H1 (cell line): ENCODE results near the gene DOK7. TPM values are rescaled to one million over a fixed set of nuclear protein-coding genes. Genes with fewer than 3 reads are reported as not detected.

Source experiments
- CTCF ChIA-PET: fragments of 300-600 bp; sonication (Branson Sonifier 250); formaldehyde crosslinking; loops from one replicate; lab custom pipeline; 2021; ENCODE audit not compliant: partially characterized antibody; lab: Charles Lee
- POLR2A ChIA-PET: fragments of 300-600 bp; sonication (Branson Sonifier 250); formaldehyde crosslinking; loops from one replicate; lab custom pipeline; 2021; ENCODE audit warnings: inconsistent platforms; ENCODE audit not compliant: partially characterized antibody; lab: Charles Lee
- DNase-seq, 2 experiments: peaks; one replicate each; pipeline versions ENCODE4 v3.0.0 to v3.0.0-alpha.2; 2010 to 2022; ENCODE audit warnings: low spot score in 2 of 2, low read depth in 1 of 2, mixed read lengths in 1 of 2
- FAIRE-seq: peaks from 2 replicates; lab custom pipeline; 2011; peaks lifted over from hg19 to GRCh38; lab: Jason Lieb, UNC
- H2AFZ ChIP-seq: 2 replicates; pipeline ENCODE4 v1.8.1; 2012; ENCODE audit warnings: low read length, inconsistent platforms
- H2AK5ac ChIP-seq: 2 replicates; pipeline ENCODE4 v1.6.1; 2013; ENCODE audit warnings: low read depth, low read length
- H2BK120ac ChIP-seq: replicated peaks from 2 replicates; pipeline ENCODE3; 2013; ENCODE audit warnings: low read depth, low read length, inconsistent platforms
- H2BK12ac ChIP-seq: 2 replicates; pipeline ENCODE4 v1.6.1; 2013; ENCODE audit warnings: low read depth, low read length
- H2BK15ac ChIP-seq: 2 replicates; pipeline ENCODE4 v1.6.1; 2013; ENCODE audit warnings: low read length
- H2BK20ac ChIP-seq: 2 replicates; pipeline ENCODE4 v1.6.1; 2013; ENCODE audit warnings: low read length
- H2BK5ac ChIP-seq: 2 replicates; pipeline ENCODE4 v1.6.1; 2013; ENCODE audit warnings: low read depth, low read length
- H3K14ac ChIP-seq: 2 replicates; pipeline ENCODE4 v1.6.1; 2013; ENCODE audit warnings: inconsistent platforms; ENCODE audit not compliant: insufficient read length
- H3K18ac ChIP-seq: 2 replicates; pipeline ENCODE4 v1.6.1; 2013; ENCODE audit warnings: low read length; ENCODE audit errors: extremely low read depth
- H3K23ac ChIP-seq: 2 replicates; pipeline ENCODE4 v1.6.1; 2013; ENCODE audit warnings: inconsistent platforms; ENCODE audit not compliant: insufficient read length
- H3K23me2 ChIP-seq: 2 replicates; pipeline ENCODE4 v1.6.1; 2013; ENCODE audit warnings: low read depth, low read length
- H3K27ac ChIP-seq: 2 replicates; pipeline ENCODE4 v1.6.1; 2011; ENCODE audit warnings: low read depth, low read length, inconsistent platforms
- H3K27me3 ChIP-seq, 4 experiments: replicated peaks in 1 of 4; 1 replicate in 1 of 4; 2 replicates in 3 of 4; pipeline versions ENCODE4 v1.6.1 to v1.8.1; 2011 to 2013; ENCODE audit warnings: low read length in 3 of 4, mild to moderate bottlenecking in 3 of 4, inconsistent platforms in 2 of 4, mixed read lengths in 2 of 4, moderate library complexity in 1 of 4; ENCODE audit not compliant: control insufficient read depth in 3 of 4, insufficient read depth in 3 of 4; ENCODE audit errors: extremely low read depth in 1 of 4
- H3K36me3 ChIP-seq, 4 experiments: 2 replicates each; pipeline versions ENCODE4 v1.6.1 to v1.8.1; 2011 to 2013; ENCODE audit warnings: mild to moderate bottlenecking in 4 of 4, low read length in 3 of 4, moderate library complexity in 2 of 4, control low read depth in 1 of 4, inconsistent platforms in 1 of 4; ENCODE audit not compliant: insufficient read depth in 4 of 4, control insufficient read depth in 2 of 4
- H3K4ac ChIP-seq: replicated peaks from 2 replicates; pipeline ENCODE3; 2013; ENCODE audit warnings: low read length, low read depth, mixed read lengths, inconsistent platforms; ENCODE audit not compliant: insufficient read length
- H3K4me1 ChIP-seq, 4 experiments: replicated peaks in 1 of 4; 1 replicate in 1 of 4; 2 replicates in 3 of 4; pipeline versions ENCODE4 v1.6.1 to v1.8.1; 2011 to 2013; ENCODE audit warnings: low read length in 3 of 4, inconsistent platforms in 2 of 4, mixed read lengths in 1 of 4; ENCODE audit not compliant: insufficient read depth in 4 of 4, control insufficient read depth in 3 of 4
- H3K4me2 ChIP-seq, 2 experiments: 2 replicates each; pipeline versions ENCODE4 v1.6.1 to v1.8.1; 2011 to 2013; ENCODE audit warnings: low read depth in 2 of 2, low read length in 2 of 2, control low read depth in 1 of 2, inconsistent platforms in 1 of 2, mild to moderate bottlenecking in 1 of 2; ENCODE audit not compliant: insufficient read depth in 1 of 2
- H3K4me3 ChIP-seq, 4 experiments: fragments of 200-600, 300-600 bp in 1 of 4; sonication (generic), shearing (Covaris generic), sonication (Bioruptor Twin) in 1 of 4; 2 replicates each; pipeline versions ENCODE4 v1.5.1 to v1.8.1; 2011 to 2016; ENCODE audit warnings: low read length in 4 of 4, low read depth in 3 of 4, control low read depth in 2 of 4, inconsistent platforms in 2 of 4, mild to moderate bottlenecking in 2 of 4, mixed read lengths in 1 of 4, moderate library complexity in 1 of 4; ENCODE audit not compliant: insufficient read depth in 2 of 4; ENCODE audit errors: extremely low read depth in 1 of 4
- H3K56ac ChIP-seq: replicated peaks from 2 replicates; pipeline ENCODE3; 2013; ENCODE audit warnings: low read depth, mild to moderate bottlenecking, mixed read lengths, low read length, inconsistent platforms; ENCODE audit not compliant: insufficient read length
- H3K79me1 ChIP-seq: 2 replicates; pipeline ENCODE4 v1.6.1; 2013; ENCODE audit warnings: low read depth, low read length, control low read depth
- H3K79me2 ChIP-seq, 2 experiments: 2 replicates each; pipeline versions ENCODE4 v1.6.1 to v1.8.1; 2012 to 2013; ENCODE audit warnings: low read length in 2 of 2, mild to moderate bottlenecking in 2 of 2, inconsistent platforms in 1 of 2; ENCODE audit not compliant: insufficient read depth in 2 of 2, control insufficient read depth in 1 of 2
- H3K9ac ChIP-seq, 4 experiments: replicated peaks in 1 of 4; 1 replicate in 1 of 4; 2 replicates in 3 of 4; pipeline versions ENCODE4 v1.6.1 to v1.8.1; 2011 to 2013; ENCODE audit warnings: low read depth in 3 of 4, low read length in 3 of 4, control low read depth in 2 of 4, mild to moderate bottlenecking in 2 of 4, moderate library complexity in 2 of 4, inconsistent platforms in 1 of 4; ENCODE audit errors: extremely low read depth in 1 of 4
- H3K9me3 ChIP-seq, 2 experiments: 2 replicates each; pipeline versions ENCODE4 v1.6.1 to v1.8.1; 2012 to 2013; ENCODE audit warnings: mild to moderate bottlenecking in 2 of 2, moderate library complexity in 2 of 2, control low read depth in 1 of 2, inconsistent platforms in 1 of 2, low read depth in 1 of 2, low read length in 1 of 2, mixed read lengths in 1 of 2; ENCODE audit not compliant: insufficient read depth in 2 of 2
- H4K20me1 ChIP-seq, 2 experiments: replicated peaks in 1 of 2; 2 replicates each; pipeline versions ENCODE3 to v1.8.1; 2011 to 2013; ENCODE audit warnings: inconsistent platforms in 2 of 2, low read length in 2 of 2, mild to moderate bottlenecking in 1 of 2; ENCODE audit not compliant: insufficient read depth in 2 of 2, control insufficient read depth in 1 of 2
- H4K5ac ChIP-seq: 2 replicates; pipeline ENCODE4 v1.6.1; 2013; ENCODE audit warnings: low read length, low read depth, mixed read lengths, inconsistent platforms; ENCODE audit not compliant: insufficient read length
- H4K8ac ChIP-seq: 2 replicates; pipeline ENCODE4 v1.8.0; 2013; ENCODE audit warnings: mild to moderate bottlenecking, moderate library complexity, low read length, inconsistent platforms; ENCODE audit not compliant: insufficient read depth; ENCODE audit errors: extremely low read depth
- H4K91ac ChIP-seq: replicated peaks from 2 replicates; pipeline ENCODE3; 2013; ENCODE audit warnings: low read length, mixed read lengths, inconsistent platforms; ENCODE audit not compliant: insufficient read length
- ATF2 ChIP-seq: IDR thresholded peaks from 2 replicates; pipeline ENCODE4 v1.6.1; 2012; ENCODE audit warnings: low read length, inconsistent platforms
- BCL11A ChIP-seq, 2 experiments: IDR thresholded peaks; one replicate each; pipeline ENCODE4 v1.6.1; 2011; ENCODE audit warnings: low read depth in 2 of 2, low read length in 2 of 2, mild to moderate bottlenecking in 2 of 2
- CBX8 ChIP-seq: fragments of 300-800, 300-1000 bp; sonication (generic); IDR thresholded peaks from 2 replicates; pipeline ENCODE4 v1.7.1; 2016; ENCODE audit warnings: low read depth, low read length, borderline replicate concordance
- CHD2 ChIP-seq: IDR thresholded peaks from 2 replicates; pipeline ENCODE4 v1.6.1; 2012; ENCODE audit warnings: low read length, improper control_type of control experiment
- CREB1 ChIP-seq: IDR thresholded peaks from 2 replicates; pipeline ENCODE4 v1.6.1; 2012; ENCODE audit warnings: inconsistent platforms
- SP1 ChIP-seq: IDR thresholded peaks from 2 replicates; pipeline ENCODE4 v1.6.1; 2011; ENCODE audit warnings: low read depth, low read length
- SP4 ChIP-seq: IDR thresholded peaks from 2 replicates; pipeline ENCODE4 v1.6.1; 2012; ENCODE audit warnings: low read length, inconsistent platforms
- SRF ChIP-seq: IDR thresholded peaks from 2 replicates; pipeline ENCODE4 v1.6.1; 2011; ENCODE audit warnings: mild to moderate bottlenecking, low read depth, low read length, moderate library complexity
- TAF1 ChIP-seq: IDR thresholded peaks from 2 replicates; pipeline ENCODE4 v1.6.1; 2011; ENCODE audit warnings: mild to moderate bottlenecking, low read depth, low read length
- WGBS, 2 experiments: shearing (Covaris generic) in 1 of 2; methylation state at CpG; one replicate each; pipeline versions ENCODE4 v1.1.6 to v1.1.7; 2013 to 2015; ENCODE audit warnings: low lambda C conversion rate in 2 of 2, mixed read lengths in 2 of 2, inconsistent platforms in 1 of 2, low coverage in 1 of 2, missing lambda C conversion rate in 1 of 2; ENCODE audit not compliant: insufficient replicate concordance in 2 of 2, insufficient coverage in 1 of 2, insufficient read length in 1 of 2; ENCODE audit errors: extremely low coverage in 1 of 2, missing lambda C conversion rate in 1 of 2; 5-methylcytosine and 5-hydroxymethylcytosine counted together
- polyA plus RNA-seq, 7 experiments: library from polyadenylated mRNA; depleted of rRNA in 3 of 7; stranded (reverse) in 5 of 7; unstranded in 2 of 7; fragments of >200 nt in 5 of 7; fragments of 200-250 nt in 2 of 7; gene quantifications; 1 replicate in 5 of 7; 2 replicates in 1 of 7; 4 replicates in 1 of 7; pipeline versions ENCODE4 v1.2.1 to v1.2.3, GENCODE V29; 2011 to 2013; ENCODE audit warnings: missing spikeins in 2 of 7, mixed read lengths in 2 of 7
- total RNA-seq: library from RNA; stranded (reverse); fragmentation: NEBNext Ultra II Directional; extraction: Animal tissue kit (Norgen Biotek cat#: 25700); gene quantifications from 2 replicates; pipeline ENCODE4 v1.2.1, GENCODE V29; 2021
- TF ChIP-seq, protein P1 (sequence below): IDR thresholded peaks from 2 replicates; pipeline ENCODE4 v1.6.1; 2011; ENCODE audit warnings: low read length, improper control_type of control experiment

The DOK7 gene
- total and polyA plus RNA-seq, 2 of the 8 experiments (the other 6 are each of a cell fraction or from before 2014, with no cell fraction given): 0.32 TPM; not detected in 1

- H3K23ac ChIP-seq: no peak overlapping the region
- no peak overlapping the region for H3K18ac ChIP-seq
- peaks cover 4% of the 10 kb centered on the region for H3K79me1 ChIP-seq
- no peak for FAIRE-seq
- H3K56ac ChIP-seq: no peak overlapping the region
- no peak overlapping the region for H2AK5ac ChIP-seq
- H2BK12ac ChIP-seq: 0 out of 2 replicates have a peak overlapping the region, but pooled peaks have one; percentile 17
- no peak overlapping the region for H3K14ac ChIP-seq
- H2BK120ac ChIP-seq: no peak overlapping the region
- no peak overlapping the region for H2BK15ac ChIP-seq
- H3K4me1 ChIP-seq: no peaks in the 10 kb centered on the region; a peak in 3 of 7 replicates
- no peak overlapping the region for H4K5ac ChIP-seq
- no peaks in the 10 kb centered on the region; the same call in 1 of the 2 replicates for H3K23me2 ChIP-seq
- H3K9ac ChIP-seq: no peak overlapping the region
- 93% methylated on average over 33 of the region's 33 CpGs; no CpG with 5 or more reads in 1 of the 2 experiments for WGBS, 2 experiments
- no peak overlapping the region for H3K4me3 ChIP-seq
- no peaks in the 10 kb centered on the region for H3K79me2 ChIP-seq
- no peak overlapping the region for H4K8ac ChIP-seq
- H3K4ac ChIP-seq: peak overlapping the region; percentile 20
- no peak for DNase-seq
- H4K91ac ChIP-seq: no peak overlapping the region
- POLR2A ChIA-PET: interaction anchor here (0.6 kb wide), 1 partner anchor 595 kb away, joined by 3 read pairs; no protein-coding TSS in a partner anchor
- no peaks in the 10 kb centered on the region for H3K9me3 ChIP-seq
- peak overlapping the region; percentile 41; the same call in 1 of the 2 replicates for H2BK5ac ChIP-seq
- H4K20me1 ChIP-seq: peaks cover 4 to 10% of the 10 kb centered on the region in 2 experiments
- H3K4me2 ChIP-seq: no peak overlapping the region
- H2BK20ac ChIP-seq: no peak overlapping the region
- no peak overlapping the region for H2AFZ ChIP-seq
- H3K36me3 ChIP-seq: peaks cover 0 to 4% (median 0%) of the 10 kb centered on the region in 4 experiments; a peak in 2 of 8 replicates
- H3K27me3 ChIP-seq: no peaks in the 10 kb centered on the region
- CTCF ChIA-PET: interaction anchor here (1.0 to 4.6 kb wide), 4 partner anchors 18 to 69 kb away, joined by 4 to 24 read pairs (median 4); no protein-coding TSS in a partner anchor
- H3K27ac ChIP-seq: no peak overlapping the region; the same call in 1 of the 2 replicates
- no peak for TF ChIP-seq SP1
- no peak for TF ChIP-seq SP4
- TF ChIP-seq CBX8: no peak
- TF ChIP-seq BCL11A (IDR thresholded peaks at IDR 0.05; ENCODE audit: low read depth in 2 of 2, low read length in 2 of 2): no peak
- TF ChIP-seq CHD2: no peak
- no peak for TF ChIP-seq ATF2
- TF ChIP-seq SRF: no peak
- TF ChIP-seq, protein P1, sequence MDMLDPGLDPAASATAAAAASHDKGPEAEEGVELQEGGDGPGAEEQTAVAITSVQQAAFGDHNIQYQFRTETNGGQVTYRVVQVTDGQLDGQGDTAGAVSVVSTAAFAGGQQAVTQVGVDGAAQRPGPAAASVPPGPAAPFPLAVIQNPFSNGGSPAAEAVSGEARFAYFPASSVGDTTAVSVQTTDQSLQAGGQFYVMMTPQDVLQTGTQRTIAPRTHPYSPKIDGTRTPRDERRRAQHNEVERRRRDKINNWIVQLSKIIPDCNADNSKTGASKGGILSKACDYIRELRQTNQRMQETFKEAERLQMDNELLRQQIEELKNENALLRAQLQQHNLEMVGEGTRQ: no peak
- no peak for TF ChIP-seq CREB1
- no peak for TF ChIP-seq TAF1
These were observed 47.5 kb upstream of the DOK7 start for GRCh38 chr4:3415471-3416141.
